AG04450 (cell line): ENCODE results near the gene TSPAN14. TPM values are rescaled to one million over a fixed set of nuclear protein-coding genes. Genes with fewer than 3 reads are reported as not detected.

Experiments
- CTCF ChIA-PET: fragments of 300-600, 350-600 bp; formaldehyde crosslinking; extraction: SDS; loops from one replicate; lab custom pipeline; 2022; ENCODE audit warnings: antibody characterized with exemption, inconsistent platforms; lab: Charles Lee
- POLR2A ChIA-PET: fragments of 350-600 bp; formaldehyde crosslinking; extraction: SDS; loops from one replicate; lab custom pipeline; 2021; ENCODE audit warnings: antibody characterized with exemption, inconsistent platforms; lab: Yijun Ruan, JAX
- DNase-seq: peaks from one replicate; pipeline ENCODE4 v3.0.0-alpha.2; 2011; ENCODE audit warnings: low read depth, low spot score
- H3K27ac ChIP-seq: one replicate; pipeline ENCODE4 v1.5.1; 2012; ENCODE audit warnings: low read depth, low read length, control low read depth
- H3K27me3 ChIP-seq: one replicate; pipeline ENCODE4 v1.6.0; 2012; ENCODE audit warnings: low read length; ENCODE audit not compliant: control insufficient read depth, insufficient read depth
- H3K4me3 ChIP-seq: 2 replicates; pipeline ENCODE4 v1.5.1; 2011; ENCODE audit warnings: mild to moderate bottlenecking, low read depth, low read length, control low read depth
- H3K9me3 ChIP-seq: 2 replicates; pipeline ENCODE4 v1.5.1; 2012; ENCODE audit warnings: low read length; ENCODE audit not compliant: control insufficient read depth, insufficient read depth
- polyA plus RNA-seq: library from polyadenylated mRNA; depleted of rRNA; stranded (reverse); fragments of >200 nt; gene quantifications from 2 replicates; pipeline ENCODE4 v1.2.3, GENCODE V29; 2011
- TF ChIP-seq, protein P1 (sequence below): IDR thresholded peaks from 2 replicates; pipeline ENCODE4 v1.5.1; 2011; ENCODE audit warnings: low read depth, low read length, control low read depth, inconsistent platforms

The TSPAN14 gene
- polyA plus RNA-seq, 1 experiment = 27.3 TPM

DNA sequence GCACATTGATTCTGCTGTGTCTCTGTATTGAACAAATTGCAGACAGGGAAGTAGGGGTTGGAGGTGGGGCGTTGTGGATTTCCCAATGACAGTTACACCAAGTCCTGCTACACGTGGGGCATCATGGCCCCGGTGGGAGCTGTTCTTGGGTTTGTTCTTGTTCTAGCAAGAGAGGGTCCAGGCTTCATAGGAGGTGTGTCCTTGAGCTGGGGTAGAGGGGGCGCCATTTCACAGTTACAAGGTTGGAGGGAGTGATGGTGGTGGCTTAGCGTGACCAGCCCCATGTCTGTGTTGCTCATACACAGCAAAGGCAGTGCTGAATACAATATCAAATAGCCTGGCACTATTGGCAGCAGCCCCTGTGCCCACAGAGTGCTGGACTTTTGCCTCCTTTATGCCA is 99.3 kb downstream of the TSPAN14 start:
- POLR2A ChIA-PET = no interaction called here
- Histone ChIP-seq H3K27me3 (peaks cover 5% of the 10 kb centered on the region), H3K4me3 (no peak overlapping the region), H3K9me3 (no peaks in the 10 kb centered on the region), H3K27ac (no peak overlapping the region)
- no peak for DNase-seq
- TF ChIP-seq, protein P1, sequence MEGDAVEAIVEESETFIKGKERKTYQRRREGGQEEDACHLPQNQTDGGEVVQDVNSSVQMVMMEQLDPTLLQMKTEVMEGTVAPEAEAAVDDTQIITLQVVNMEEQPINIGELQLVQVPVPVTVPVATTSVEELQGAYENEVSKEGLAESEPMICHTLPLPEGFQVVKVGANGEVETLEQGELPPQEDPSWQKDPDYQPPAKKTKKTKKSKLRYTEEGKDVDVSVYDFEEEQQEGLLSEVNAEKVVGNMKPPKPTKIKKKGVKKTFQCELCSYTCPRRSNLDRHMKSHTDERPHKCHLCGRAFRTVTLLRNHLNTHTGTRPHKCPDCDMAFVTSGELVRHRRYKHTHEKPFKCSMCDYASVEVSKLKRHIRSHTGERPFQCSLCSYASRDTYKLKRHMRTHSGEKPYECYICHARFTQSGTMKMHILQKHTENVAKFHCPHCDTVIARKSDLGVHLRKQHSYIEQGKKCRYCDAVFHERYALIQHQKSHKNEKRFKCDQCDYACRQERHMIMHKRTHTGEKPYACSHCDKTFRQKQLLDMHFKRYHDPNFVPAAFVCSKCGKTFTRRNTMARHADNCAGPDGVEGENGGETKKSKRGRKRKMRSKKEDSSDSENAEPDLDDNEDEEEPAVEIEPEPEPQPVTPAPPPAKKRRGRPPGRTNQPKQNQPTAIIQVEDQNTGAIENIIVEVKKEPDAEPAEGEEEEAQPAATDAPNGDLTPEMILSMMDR = no peak
- CTCF ChIA-PET = interaction anchor here (1.1 kb wide), 1 partner anchor 43 kb away, joined by 3 read pairs; no protein-coding TSS in a partner anchor

DNA sequence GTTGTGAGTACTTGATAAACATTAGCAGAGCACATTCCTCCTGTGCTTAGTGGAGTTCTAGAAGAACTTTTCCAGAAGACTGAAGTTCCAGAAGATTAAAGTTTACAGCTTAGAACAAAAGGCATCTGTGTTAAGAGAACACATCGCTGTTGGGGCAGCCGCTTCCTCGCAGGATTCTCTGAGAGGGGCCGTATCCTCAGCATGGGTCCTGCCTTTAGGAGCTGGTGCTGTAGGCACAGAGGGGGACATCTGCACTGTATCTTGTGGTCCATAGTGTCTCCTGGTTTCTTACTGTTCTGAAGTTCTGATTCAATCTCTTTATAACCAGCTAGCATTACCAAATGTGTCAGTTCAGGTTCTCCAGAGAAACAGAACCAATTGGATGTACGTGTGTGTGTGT is 99.9 kb downstream of the TSPAN14 start:
- no peak for DNase-seq
- CTCF ChIA-PET = no interaction called here
- peaks cover 2% of the 10 kb centered on the region for H3K27me3 ChIP-seq
- no peaks in the 10 kb centered on the region for H3K9me3 ChIP-seq
- POLR2A ChIA-PET = no interaction called here
- TF ChIP-seq, protein P1 = no peak
- H3K27ac ChIP-seq = no peak overlapping the region
- no peak overlapping the region for H3K4me3 ChIP-seq

- CTCF ChIA-PET = interaction anchor here (1.1 kb wide), 1 partner anchor 108 kb away, joined by 3 read pairs; no protein-coding TSS in a partner anchor
- Histone ChIP-seq H3K27ac (no peak overlapping the region), H3K9me3 (no peaks in the 10 kb centered on the region), H3K4me3 (no peak overlapping the region), H3K27me3 (peaks cover 2% of the 10 kb centered on the region)
- no peak for DNase-seq
- TF ChIP-seq, protein P1 = no peak
- POLR2A ChIA-PET = no interaction called here
Measured at GRCh38 chr10:80555415-80555814, 101.3 kb downstream of the TSPAN14 start.

DNA sequence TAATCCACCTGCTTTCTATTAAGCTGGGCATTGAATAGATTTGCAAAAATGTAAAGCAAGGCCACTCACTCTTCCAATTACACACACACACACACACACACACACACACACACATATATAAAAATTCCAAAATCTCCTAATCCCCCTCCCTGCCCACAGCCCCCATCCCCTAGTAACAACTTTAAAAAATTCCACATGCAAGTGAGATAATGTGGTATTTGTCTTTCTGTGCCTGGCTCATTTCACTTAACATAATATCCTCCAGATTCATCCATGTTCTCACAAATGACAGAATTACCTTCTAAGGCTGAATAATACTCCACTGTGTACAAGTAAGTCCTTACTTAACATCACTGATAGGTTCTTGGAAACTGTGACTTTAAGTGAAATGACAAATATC is 107.8 kb downstream of the TSPAN14 start:
- Histone ChIP-seq H3K27me3 (no peaks in the 10 kb centered on the region), H3K27ac (no peak overlapping the region), H3K4me3 (no peak overlapping the region), H3K9me3 (no peaks in the 10 kb centered on the region)
- no peak for DNase-seq
- ChIA-PET POLR2A (no interaction called here), CTCF (no interaction called here)
- TF ChIP-seq, protein P1 = no peak

DNA sequence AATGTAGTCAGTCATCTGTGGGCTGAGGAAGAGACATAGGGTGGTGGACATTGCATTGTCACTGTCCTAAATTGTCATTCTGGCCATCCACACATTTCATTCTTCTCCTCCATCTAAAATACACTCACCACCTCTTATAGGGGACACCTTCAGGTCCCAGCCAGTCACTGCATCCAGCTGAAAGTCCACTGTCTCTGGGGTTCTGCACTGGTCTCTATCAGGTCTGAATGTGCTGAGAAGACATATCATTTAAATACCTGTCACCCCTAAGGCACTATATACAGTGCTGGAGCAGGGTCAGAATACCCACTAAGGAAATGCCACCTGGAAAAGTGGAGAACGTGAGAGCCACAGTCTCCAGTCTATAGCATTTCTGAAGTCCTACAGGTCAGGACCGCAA is 113.2 kb downstream of the TSPAN14 start:
- H3K27ac ChIP-seq = no peak overlapping the region
- TF ChIP-seq, protein P1 = no peak
- POLR2A ChIA-PET = no interaction called here
- H3K27me3 ChIP-seq = peaks cover 6% of the 10 kb centered on the region
- no peaks in the 10 kb centered on the region; the same call in 1 of the 2 replicates for H3K9me3 ChIP-seq
- H3K4me3 ChIP-seq = no peak overlapping the region
- DNase-seq = no peak
- CTCF ChIA-PET = no interaction called here
